ACC112 (cell line): ENCODE measurements around the gene FAM53C.

ENCODE experiments used
- H2AFZ ChIP-seq: fragments of 200-600 bp; sonication (generic); one replicate; pipeline ENCODE4 v1.6.0; 2017; ENCODE audit warnings: antibody characterized with exemption, low read length; ENCODE audit not compliant: unreplicated experiment
- H3K27ac ChIP-seq: fragments of 200-600 bp; sonication (generic); 2 replicates; pipeline ENCODE4 v1.5.1; 2014; ENCODE audit warnings: low read depth, mild to moderate bottlenecking, antibody characterized with exemption, low read length, moderate library complexity
- H3K27me3 ChIP-seq: fragments of 200-600 bp; sonication (generic); 2 replicates; pipeline ENCODE4 v1.6.1; 2014; ENCODE audit warnings: mild to moderate bottlenecking, antibody characterized with exemption, low read length, moderate library complexity, mixed read lengths; ENCODE audit not compliant: insufficient read depth
- H3K36me3 ChIP-seq: fragments of 200-600 bp; sonication (generic); 2 replicates; pipeline ENCODE4 v1.6.1; 2016; ENCODE audit warnings: mild to moderate bottlenecking, antibody characterized with exemption, low read length, moderate library complexity, mixed read lengths; ENCODE audit not compliant: insufficient read depth
- H3K4me1 ChIP-seq: fragments of 200-600 bp; sonication (generic); one replicate; pipeline ENCODE4 v1.6.1; 2016; ENCODE audit warnings: low read length, mixed read lengths; ENCODE audit not compliant: insufficient read depth, unreplicated experiment, control insufficient read depth
- H3K4me3 ChIP-seq: fragments of 200-600 bp; sonication (generic); 2 replicates; pipeline ENCODE4 v1.5.1; 2014; ENCODE audit warnings: mild to moderate bottlenecking, low read depth, low read length
- H3K79me2 ChIP-seq: fragments of 200-600 bp; sonication (generic); one replicate; pipeline ENCODE4 v1.6.0; 2016; ENCODE audit warnings: low read length; ENCODE audit not compliant: control insufficient read depth, unreplicated experiment, insufficient read depth

The FAM53C gene

DNA sequence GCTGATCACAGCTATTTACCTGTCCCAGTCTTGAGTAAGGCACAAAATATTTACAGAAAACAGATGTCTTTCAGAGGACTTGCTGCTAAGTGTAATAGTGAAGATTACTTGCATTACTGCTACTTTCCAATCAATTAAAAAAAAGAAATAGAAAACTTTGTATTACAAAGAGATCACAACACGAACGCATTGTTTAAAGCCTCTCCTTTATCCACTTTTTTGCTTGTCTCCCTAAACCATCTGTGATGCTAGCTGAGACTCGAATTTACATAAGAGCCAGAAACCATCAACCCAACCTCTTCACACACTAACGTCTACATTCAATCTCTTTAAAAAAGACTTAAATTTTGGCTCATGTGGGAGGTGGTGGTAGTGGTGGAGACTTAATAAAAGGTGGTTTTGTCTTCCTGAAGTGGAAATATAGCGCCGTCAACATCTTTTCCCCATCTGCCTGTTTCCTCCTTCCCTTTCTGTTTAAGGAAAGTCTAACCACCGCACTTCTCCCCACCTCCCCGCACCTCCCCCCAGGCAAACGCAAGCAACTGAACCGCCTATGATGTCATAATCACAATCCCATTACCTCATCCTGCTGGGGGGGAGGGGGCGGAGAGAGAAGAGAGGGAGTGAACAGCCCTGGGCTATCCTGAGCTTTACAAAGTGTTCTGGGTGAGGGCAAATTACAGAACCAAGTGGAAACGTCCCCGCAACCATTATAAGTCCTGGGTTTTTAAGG lies 948 bp upstream of the FAM53C start:
- peak overlapping the region; percentile 98 for H3K4me3 ChIP-seq
- peak overlapping the region; percentile 80 for H2AFZ ChIP-seq
- H3K36me3 ChIP-seq, result peaks cover 6% of the 10 kb centered on the region; the same call in 1 of the 2 replicates
- peaks cover 38% of the 10 kb centered on the region for H3K79me2 ChIP-seq
- peaks cover 27% of the 10 kb centered on the region for H3K4me1 ChIP-seq
- H3K27ac ChIP-seq, result peak overlapping the region; percentile 95
- H3K27me3 ChIP-seq, result no peaks in the 10 kb centered on the region

DNA sequence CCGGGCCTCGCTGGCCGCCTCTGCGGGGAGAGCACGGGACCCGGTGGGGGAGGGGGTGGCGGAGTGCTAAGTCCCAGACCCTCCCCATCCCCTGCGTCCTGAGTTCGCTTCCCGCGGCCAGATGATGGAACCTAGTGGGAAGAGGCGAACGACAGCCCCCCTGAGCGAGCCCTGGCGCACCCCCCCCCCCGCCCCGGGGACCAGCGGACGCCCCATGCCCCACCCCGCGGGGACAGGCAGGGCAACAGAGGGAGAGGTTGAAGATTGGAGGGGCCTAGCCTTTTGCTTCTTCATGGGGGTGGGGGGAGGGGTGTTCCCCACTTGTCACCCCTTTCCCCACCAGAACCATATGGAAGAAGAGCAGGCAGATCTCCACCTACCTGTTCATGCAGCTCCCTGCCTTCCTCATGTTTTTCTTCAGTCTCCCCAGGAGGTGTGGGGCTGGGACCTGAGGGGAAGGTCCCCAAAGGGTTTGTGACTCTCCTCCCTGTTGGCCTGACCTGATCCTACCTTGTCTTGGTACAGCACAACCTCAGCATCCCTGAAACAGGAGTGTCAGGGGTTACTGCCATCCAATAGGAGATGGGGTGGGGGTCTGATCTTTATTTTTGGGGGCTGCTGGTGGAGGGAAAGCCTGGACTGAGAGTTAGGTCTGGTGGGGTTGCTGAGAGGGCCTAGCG lies 485 bp downstream of the FAM53C start:
- Histone ChIP-seq H3K79me2 (peaks cover 40% of the 10 kb centered on the region), H3K27ac (peak overlapping the region; percentile 95; the same call in 1 of the 2 replicates), H3K4me1 (peaks cover 27% of the 10 kb centered on the region), H3K36me3 (peaks cover 8% of the 10 kb centered on the region; the same call in 1 of the 2 replicates), H2AFZ (no peak overlapping the region), H3K27me3 (no peaks in the 10 kb centered on the region), H3K4me3 (peak overlapping the region; percentile 98)

DNA sequence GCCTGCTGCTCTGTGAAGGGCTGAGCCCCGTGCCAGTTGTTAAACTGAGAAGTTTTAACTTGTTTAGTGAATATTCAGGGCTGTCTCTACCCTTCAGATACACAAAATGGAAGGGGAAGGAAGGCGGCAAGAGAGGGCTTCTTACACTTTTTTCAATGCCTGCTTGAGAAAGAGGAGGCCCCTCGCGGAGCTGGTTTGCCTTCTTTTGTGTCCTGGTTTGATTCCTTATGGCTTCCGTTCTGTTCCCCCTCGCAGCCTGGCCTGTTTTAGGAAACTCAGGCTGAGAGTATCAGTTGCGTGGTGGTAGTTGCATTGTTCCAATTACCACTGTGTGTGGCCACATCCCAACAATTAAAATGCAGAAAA lies 1.0 kb downstream of the FAM53C start:
- H2AFZ ChIP-seq, result no peak overlapping the region
- peak overlapping the region; percentile 95; the same call in 1 of the 2 replicates for H3K27ac ChIP-seq
- H3K79me2 ChIP-seq, result peaks cover 43% of the 10 kb centered on the region
- peak overlapping the region; percentile 98 for H3K4me3 ChIP-seq
- peaks cover 27% of the 10 kb centered on the region for H3K4me1 ChIP-seq
- no peaks in the 10 kb centered on the region for H3K27me3 ChIP-seq
- H3K36me3 ChIP-seq, result peaks cover 13% of the 10 kb centered on the region

DNA sequence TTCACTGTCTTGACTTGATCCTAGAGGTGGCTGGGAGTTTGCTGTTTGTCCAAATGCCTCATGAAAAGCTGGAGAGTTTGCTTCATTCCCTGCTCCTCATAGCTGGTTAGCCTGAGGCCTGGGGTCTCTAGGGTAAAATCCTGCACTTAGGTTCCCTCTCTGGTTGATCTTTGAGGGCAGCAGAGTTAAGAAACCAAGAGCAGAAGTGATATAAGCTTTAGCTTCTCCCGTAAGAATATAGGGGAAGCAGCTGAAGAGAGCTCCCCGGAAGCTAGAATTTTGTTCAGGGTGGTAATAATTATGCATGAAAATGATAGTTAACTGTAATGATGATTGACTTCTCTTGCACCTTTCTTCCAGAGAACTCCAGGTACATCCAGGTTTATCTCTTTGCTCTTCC lies 1.4 kb downstream of the FAM53C start:
- peak overlapping the region; percentile 98 for H3K4me3 ChIP-seq
- no peak overlapping the region for H3K27ac ChIP-seq
- H3K27me3 ChIP-seq, result no peaks in the 10 kb centered on the region
- peaks cover 17% of the 10 kb centered on the region for H3K36me3 ChIP-seq
- H2AFZ ChIP-seq, result no peak overlapping the region
- H3K79me2 ChIP-seq, result peaks cover 43% of the 10 kb centered on the region
- H3K4me1 ChIP-seq, result peaks cover 27% of the 10 kb centered on the region

DNA sequence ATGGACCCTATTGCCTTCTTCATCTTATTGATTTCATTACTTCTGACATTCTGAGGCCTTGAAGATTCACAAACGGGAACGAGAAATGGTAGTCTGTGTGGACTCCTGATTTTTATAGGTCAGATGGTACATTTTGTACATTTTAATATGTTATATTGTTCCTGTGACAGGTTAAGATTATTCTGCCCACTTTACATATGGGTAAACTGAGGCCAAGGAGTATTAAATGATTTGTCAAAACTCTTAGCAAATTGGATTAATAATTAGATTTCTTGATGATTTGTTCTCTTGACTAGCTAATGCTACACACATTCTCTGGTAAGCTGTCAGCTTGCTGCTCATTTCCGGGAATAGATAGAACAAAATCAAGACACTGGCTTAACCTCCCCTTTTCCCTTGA lies 1.9 kb downstream of the FAM53C start:
- no peaks in the 10 kb centered on the region for H3K27me3 ChIP-seq
- no peak overlapping the region for H2AFZ ChIP-seq
- peak overlapping the region; percentile 98 for H3K4me3 ChIP-seq
- peaks cover 21% of the 10 kb centered on the region for H3K36me3 ChIP-seq
- no peak overlapping the region for H3K27ac ChIP-seq
- peaks cover 22% of the 10 kb centered on the region for H3K4me1 ChIP-seq
- H3K79me2 ChIP-seq, result peaks cover 43% of the 10 kb centered on the region

DNA sequence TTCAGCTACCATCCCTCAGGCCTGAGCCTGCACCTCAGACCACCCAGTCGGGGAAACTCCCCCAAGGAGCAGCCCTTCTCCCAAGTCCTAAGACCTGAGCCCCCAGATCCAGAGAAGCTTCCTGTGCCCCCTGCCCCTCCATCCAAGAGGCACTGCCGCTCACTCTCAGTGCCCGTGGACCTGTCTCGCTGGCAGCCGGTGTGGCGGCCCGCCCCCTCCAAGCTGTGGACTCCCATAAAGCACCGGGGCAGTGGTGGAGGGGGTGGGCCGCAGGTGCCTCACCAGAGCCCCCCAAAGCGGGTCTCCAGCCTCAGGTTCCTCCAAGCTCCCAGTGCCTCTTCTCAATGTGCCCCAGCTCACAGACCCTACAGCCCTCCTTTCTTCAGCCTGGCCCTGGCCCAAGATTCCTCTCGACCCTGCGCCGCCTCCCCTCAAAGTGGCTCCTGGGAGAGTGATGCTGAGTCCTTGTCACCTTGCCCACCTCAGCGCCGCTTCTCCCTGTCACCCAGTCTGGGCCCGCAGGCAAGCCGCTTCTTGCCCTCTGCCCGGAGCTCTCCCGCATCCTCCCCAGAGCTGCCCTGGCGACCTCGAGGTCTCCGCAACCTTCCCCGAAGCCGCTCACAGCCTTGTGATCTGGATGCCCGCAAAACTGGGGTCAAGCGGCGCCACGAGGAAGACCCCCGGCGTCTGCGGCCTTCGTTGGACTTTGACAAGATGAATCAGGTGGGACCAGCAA lies 7.0 kb downstream of the FAM53C start:
- H3K27ac ChIP-seq, result no peak overlapping the region
- H2AFZ ChIP-seq, result no peak overlapping the region
- H3K36me3 ChIP-seq, result peaks cover 53% of the 10 kb centered on the region
- no peak overlapping the region for H3K4me3 ChIP-seq
- H3K27me3 ChIP-seq, result no peaks in the 10 kb centered on the region
- peaks cover 14% of the 10 kb centered on the region for H3K4me1 ChIP-seq
- peaks cover 27% of the 10 kb centered on the region for H3K79me2 ChIP-seq

DNA sequence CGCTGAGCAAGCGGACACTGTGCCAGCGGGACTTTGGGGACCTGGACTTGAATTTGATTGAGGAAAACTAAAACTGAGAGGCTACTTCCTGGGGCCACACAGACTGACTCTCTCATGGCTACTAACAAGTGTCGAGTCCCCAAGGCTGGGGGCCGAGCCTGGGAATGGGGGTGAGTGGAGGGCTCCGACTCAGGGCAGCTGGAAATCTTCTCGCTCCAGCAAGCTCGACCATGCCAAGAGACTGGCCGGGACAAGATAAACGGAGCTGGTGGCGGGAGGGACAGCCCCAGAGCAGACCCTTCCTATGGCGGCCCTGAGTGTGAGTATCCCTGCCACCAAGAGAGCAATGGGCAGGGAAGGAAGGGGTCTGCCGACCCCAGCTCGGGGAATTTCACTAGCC lies 8.8 kb downstream of the FAM53C start:
- Histone ChIP-seq H3K79me2 (peaks cover 9% of the 10 kb centered on the region), H3K4me3 (no peak overlapping the region), H3K36me3 (peaks cover 52% of the 10 kb centered on the region), H3K27ac (no peak overlapping the region), H3K4me1 (peaks cover 24% of the 10 kb centered on the region), H2AFZ (no peak overlapping the region), H3K27me3 (no peaks in the 10 kb centered on the region)

DNA sequence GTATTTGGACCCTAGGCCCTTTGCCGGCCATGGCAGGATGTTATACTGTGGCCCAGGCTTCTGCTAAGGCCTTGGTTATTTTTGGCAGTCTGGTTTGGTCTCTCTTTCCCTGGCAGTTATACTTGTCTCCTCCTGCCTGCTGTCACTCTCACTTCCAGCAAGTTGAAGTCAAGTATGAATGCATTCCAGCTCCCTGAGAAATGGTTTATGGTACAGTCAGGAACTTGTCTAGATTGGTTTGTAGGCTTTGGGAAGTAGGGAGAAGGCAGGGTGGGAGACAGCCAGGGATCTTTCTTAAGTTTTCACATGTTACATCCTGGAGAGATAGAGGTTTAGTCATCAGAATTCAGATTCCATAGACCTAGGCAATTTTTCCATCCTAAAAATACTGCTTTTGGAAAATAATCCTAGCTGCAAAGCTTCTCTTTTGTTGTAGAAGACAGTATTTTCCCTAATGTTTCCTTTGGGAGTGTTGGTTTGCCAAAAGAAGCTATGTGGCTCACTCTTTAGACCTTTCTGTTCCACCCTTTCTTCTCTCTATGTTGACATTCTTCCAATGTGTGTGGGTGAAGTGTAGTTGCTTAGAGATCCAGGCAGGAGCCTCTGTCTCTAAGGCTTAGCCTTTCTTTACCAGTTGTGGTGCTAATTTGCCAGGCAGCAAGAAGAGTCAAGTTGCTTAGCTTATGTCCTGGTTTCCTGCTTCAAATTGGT lies 11.9 kb downstream of the FAM53C start:
- Histone ChIP-seq H3K4me1 (peaks cover 32% of the 10 kb centered on the region), H3K36me3 (peaks cover 40% of the 10 kb centered on the region), H3K4me3 (no peak overlapping the region), H3K27me3 (no peaks in the 10 kb centered on the region), H2AFZ (no peak overlapping the region), H3K79me2 (peaks cover 22% of the 10 kb centered on the region), H3K27ac (peak overlapping the region; percentile 20; the same call in 1 of the 2 replicates)

DNA sequence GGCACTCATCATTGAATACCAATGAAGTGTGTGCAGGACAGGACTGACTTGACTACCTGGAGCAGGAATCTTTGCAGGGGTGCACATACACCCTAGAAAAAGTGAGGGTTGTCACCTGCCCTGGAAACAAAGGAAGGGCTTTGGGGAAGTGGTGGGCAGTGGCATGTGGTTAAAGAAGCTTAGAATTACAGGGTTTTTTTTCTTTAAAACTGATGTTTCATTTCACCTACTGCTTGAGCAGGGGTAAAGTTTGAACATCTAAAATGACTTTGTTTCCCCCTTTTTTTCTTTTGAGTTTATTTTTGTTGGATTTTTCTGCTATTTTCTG lies 12.5 kb downstream of the FAM53C start:
- Histone ChIP-seq H3K4me1 (peaks cover 37% of the 10 kb centered on the region), H3K27ac (peak overlapping the region; percentile 62), H3K4me3 (no peak overlapping the region), H3K27me3 (no peaks in the 10 kb centered on the region), H2AFZ (no peak overlapping the region), H3K79me2 (peaks cover 26% of the 10 kb centered on the region), H3K36me3 (peaks cover 35% of the 10 kb centered on the region)

DNA sequence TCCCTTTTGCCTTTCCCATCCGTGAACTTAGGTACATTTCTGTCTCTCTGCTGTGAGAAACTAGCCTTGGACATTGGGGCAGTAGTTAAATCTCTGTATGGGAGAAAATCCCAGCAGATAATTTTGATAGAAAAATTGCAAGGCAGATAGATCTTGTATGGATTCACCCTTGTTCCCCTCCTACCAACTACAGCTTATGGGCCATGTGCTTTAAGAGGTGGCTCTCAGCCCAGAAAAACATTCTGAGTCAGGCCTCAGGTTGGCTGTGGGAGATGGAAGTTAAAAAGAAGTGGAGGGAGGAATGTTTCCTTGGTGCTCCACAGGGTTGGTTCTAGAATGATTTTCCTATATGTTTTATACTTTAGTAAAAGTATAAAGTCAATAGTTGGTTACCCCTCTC lies 13.0 kb downstream of the FAM53C start:
- H3K4me1 ChIP-seq, result peaks cover 42% of the 10 kb centered on the region
- no peak overlapping the region for H3K4me3 ChIP-seq

More for the DNA sequence above, 13.0 kb downstream of the FAM53C start:
- Histone ChIP-seq H3K27ac (peak overlapping the region; percentile 62), H2AFZ (no peak overlapping the region), H3K36me3 (peaks cover 29% of the 10 kb centered on the region), H3K27me3 (no peaks in the 10 kb centered on the region), H3K79me2 (peaks cover 30% of the 10 kb centered on the region)
